Stimulated activated CD8-positive, alpha-beta memory T cell treated with anti-CD3 and anti-CD28 coated beads, Interleukin-2, amount 100 ng/mL, for 48 hours (primary cell): ENCODE data around the gene CASP7.

ENCODE experiments used
- DNase-seq, 2 donors: peaks; one replicate each; pipeline ENCODE4 v3.0.0-alpha.2; 2020; ENCODE audit warnings: low read depth in 2 of 2

CASP7 gene

DNA sequence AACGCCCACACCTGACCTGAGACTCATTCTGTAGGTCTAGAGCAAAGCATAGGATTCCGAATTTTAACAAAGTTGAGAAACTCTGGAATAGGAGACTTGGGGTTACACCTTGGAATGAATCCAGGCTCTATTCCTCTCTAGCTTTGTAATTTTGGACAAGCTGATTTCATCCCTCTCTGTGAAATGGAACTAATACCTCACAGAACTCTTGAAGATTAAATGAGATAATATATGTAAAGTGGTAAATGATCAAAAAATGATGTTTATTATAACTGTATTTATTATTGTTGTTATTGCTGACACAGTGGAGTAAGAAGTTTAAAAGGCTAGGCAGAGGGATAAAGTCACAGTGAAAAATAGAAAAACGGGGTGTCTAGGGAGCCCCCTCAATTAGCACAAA, 32.3 kb downstream of the CASP7 start:
- no peak for DNase-seq

GRCh38 chr10:113712755-113713639, 33.3 kb downstream of the CASP7 start:
- no peak for DNase-seq

DNA sequence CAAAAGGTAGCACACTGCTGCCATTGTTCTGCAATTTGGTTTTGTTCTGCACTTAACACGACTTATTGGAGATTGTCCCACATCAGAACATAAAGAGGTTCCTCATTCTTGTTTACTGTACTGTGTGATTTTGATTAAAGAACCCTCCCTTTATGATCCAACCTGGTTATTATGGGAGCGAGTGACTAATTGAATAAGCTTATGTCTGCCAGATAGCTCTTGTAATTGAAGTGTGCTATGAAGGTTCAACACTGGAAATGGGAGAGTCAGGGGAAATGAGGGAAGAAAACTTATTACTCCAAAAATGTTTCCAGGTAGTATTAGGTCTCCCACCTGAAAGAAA, 33.9 kb downstream of the CASP7 start:
- DNase-seq: no peak

DNA sequence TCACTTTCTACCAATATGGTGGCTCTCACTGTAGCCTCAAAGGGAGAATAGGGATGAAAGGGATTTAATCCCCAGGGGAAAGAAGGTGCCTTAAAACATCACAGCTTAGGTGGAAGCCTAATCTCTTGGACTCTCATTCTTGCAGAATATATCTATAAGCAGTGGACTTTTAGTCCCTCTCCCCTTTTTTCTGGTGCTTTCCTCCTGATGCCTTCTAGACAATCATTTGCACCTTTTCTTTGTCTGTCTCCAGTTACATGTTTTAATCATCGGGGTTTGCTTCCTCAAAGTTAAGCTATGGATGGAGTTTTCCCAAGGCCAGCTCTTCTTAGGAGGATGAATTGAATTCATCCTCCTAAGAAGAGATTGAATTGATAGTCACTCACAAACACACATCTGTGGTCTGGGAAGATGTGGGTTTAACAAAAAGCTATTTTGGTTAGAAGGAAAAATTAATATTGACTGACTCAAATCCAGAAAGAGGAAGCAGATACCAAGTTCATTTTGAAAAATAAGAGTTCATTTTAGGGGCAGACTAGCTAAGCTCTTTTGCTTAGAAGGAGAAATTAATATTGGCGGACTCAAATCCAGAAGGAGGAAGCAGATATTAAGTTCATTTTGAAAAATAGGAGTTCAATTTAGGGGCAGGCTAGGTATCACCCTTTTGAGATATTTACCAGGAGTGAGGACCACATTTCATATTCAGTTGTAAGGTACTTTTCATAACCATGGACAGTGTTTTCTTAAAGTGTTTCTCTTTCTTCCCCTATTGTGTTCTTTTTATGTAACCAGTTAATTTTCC, 36.6 kb downstream of the CASP7 start:
- DNase-seq: no peak

DNA sequence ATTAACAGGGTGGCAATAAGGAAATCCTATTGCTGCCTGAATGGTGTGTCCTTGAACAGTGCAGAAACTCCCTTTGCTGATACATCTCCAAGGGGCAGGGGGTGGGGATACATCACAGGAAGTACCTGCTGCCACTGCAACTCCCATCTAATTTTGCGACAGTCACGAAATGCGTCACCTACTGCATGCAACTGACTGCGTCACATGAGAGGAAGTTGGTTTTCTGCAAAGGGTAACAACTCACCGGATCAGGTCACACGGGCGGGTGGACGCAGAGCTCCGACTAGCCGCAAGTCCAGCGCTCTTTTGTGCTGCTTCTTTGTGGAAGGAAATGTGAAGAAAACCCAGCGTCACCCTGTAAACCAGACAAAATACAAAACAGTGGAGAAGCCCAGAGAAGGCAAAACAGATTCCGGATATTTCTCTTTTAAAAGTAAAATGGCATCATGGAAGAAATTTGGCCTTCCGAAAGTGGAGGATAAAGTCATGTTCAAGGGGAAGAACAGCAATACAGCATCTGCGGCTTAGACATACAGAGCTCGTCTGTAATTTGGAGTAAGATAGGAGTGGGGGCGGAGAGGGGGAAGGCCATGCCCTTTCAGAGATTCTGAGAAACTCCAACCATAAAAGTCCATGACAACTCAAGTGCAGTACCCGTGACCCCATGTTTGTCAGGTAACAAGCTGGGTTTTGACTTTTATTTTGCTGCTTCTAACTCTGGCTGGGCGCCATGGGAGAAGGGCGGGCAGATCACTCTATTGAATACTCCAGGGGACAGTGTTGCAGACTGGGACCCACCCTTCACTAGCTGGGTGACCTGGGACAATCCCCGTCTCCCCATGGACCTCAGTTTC, 39.5 kb downstream of the CASP7 start:
- no peak for DNase-seq

DNA sequence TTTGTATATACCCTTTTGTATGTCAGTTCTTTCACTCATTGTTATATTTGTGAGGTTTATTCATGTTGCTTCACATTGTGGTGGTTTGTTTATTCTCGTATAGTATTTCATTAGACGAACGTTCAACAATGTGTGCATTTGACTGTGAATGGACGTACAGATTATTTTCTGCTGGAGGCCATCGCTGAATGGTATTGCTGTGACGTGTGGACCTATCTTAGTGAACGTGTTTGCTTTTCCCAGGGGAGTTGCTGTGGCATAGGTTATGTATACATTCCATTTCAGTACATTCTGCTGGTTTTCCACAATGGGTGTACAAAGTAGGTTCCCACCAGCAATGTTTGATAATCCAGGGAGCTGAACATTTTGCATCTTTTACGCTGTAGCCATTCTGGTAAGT, 40.7 kb downstream of the CASP7 start:
- DNase-seq: no peak

DNA sequence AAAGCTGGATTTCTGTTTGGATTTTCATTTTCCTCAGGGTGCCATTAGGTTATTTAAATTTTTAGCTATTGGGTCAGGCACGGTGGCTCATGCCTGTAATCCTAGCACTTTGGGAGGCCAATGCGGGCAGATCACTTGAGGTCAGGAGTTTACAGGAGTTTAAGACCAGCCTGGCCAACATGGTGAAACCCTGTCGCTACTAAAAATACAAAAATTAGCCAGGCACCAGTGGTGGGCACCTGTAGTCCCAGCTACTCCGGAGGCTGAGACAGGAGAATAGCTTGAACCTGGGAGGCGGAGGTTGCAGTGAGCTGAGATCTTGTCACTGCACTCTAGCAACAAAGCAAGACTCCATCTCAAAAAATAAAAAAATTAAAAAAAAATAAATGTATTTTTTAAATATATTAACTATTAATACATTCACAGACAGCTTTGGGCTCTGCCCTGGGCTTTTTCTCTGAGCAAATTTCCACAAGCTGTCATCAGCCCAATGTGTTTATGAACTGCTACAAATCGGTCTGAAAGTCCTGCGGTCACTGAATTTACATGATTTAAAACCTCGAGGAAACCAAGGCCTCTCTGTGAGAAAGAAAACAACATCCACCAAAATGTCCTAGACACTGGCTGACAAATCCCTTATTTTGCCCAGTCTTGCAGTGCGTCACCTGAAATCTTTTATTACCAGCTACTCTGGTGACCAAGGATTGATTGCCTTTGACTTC, 52.6 kb downstream of the CASP7 start:
- no peak for DNase-seq

DNA sequence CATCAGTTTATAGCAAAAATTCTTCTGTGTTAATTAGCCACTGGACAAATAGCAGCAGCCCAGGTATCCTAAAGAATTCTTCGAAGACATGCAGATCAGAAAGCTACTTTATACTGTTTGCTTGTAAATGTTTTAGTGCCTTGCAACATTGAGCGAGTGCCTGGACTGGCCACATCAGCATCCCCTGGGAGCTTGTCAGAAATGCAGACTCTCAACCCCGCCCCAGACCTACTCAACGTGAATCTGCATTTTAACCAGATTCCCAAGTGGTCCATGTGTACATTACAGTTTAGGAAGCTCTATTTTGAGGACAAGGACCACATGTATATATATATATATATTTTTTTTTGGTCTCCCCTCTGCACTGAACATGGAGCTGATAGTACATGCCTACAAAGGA, 53.3 kb downstream of the CASP7 start:
- no peak for DNase-seq

GRCh38 chr10:113733635-113734034, 53.9 kb downstream of the CASP7 start:
- DNase-seq: no peak

GRCh38 chr10:113735913-113736312, 56.2 kb downstream of the CASP7 start:
- DNase-seq: no peak

DNA sequence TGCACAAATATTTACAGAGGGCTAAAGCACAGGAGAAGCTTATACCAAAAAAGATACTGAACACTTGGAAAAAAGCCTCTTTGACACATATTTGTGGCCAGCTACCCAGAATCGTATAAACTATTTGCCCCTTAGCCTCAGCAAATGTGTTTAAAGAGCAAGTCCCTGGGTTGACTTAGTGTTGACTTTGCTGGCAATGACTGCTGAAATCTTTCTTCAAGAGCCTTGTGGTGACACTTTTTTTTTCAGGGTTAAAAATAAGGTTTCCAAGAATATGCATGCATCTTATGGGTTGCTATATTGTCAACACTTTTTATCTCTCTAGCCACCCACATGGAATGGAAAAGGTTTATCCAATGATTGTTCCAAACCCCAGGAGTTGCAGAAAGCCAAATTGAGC, 56.9 kb downstream of the CASP7 start:
- DNase-seq: no peak

GRCh38 chr10:113739031-113739430, 59.3 kb downstream of the CASP7 start:
- DNase-seq: no peak

- DNase-seq: no peak
These were observed 59.9 kb downstream of the CASP7 start for GRCh38 chr10:113739577-113739976.

DNA sequence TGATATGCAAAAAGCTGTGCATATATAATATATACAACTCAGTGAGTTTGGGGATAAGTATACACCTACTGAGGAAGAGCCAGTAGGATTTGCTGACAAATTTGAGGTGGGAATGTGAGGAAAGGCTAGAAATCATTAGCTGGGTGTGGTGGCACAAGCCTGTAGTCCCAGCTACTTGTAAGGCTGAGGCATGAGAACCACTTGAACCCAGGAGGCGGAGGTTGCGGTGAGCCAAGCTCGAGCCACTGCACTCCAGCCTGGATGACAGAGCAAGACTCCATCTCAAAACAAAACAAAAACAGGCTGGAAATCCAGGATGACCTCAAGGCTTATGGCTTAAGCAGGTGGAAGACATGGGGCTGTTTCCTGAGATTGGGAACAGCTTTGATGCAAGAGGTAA, 61.1 kb downstream of the CASP7 start:
- no peak for DNase-seq

GRCh38 chr10:113742466-113742865, 62.8 kb downstream of the CASP7 start:
- DNase-seq: no peak

GRCh38 chr10:113743594-113743993, 63.9 kb downstream of the CASP7 start:
- no peak for DNase-seq

- no peak for DNase-seq
These were observed 65.7 kb downstream of the CASP7 start for GRCh38 chr10:113745374-113745773.

- no peak for DNase-seq
These were observed 66.7 kb downstream of the CASP7 start for GRCh38 chr10:113746217-113746957.

GRCh38 chr10:113751181-113751732, 71.5 kb downstream of the CASP7 start, which contains the start of gene PLEKHS1:
Gene PLEKHS1, plus strand, starts transcription at chr10:113751682. Its CDS starts 3,596 bp downstream, at chr10:113755278.
- no peak for DNase-seq

DNA sequence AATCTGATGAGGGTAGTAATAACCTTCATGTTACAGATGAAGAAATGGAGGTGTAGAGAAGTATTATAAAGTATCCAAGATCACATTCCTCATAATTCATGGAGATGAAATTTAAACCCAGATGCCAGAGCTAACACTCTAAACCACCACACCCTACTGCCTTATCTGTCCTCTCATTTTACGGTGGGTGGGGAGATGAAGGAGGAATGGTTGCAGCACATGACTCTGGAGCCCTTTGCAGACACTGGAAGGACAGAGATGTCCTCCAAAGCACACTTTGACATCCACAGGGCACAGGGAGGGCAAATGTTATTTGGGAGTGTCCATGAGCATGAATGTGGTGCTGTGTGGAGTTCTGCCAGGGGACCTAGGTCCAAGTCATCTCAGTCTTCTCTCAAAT, 72.8 kb downstream of the CASP7 start:
- DNase-seq: no peak
